Breast epithelium (tissue), 3 donors: ENCODE measurements around the gene TEAD2.

Experiments used
- CTCF ChIP-seq, 3 donors: fragments of 450-650 bp; IDR thresholded peaks; one replicate each; pipeline ENCODE4 v1.5.1; 2016 to 2017; ENCODE audit warnings: antibody characterized with exemption in 3 of 3, mild to moderate bottlenecking in 3 of 3, moderate library complexity in 3 of 3
- POLR2A ChIP-seq: fragments of 450-650 bp; IDR thresholded peaks from one replicate; pipeline ENCODE4 v1.6.1; 2016; ENCODE audit warnings: antibody characterized with exemption, mild to moderate bottlenecking, moderate library complexity
- POLR2AphosphoS5 ChIP-seq, 3 donors: sonication (generic); formaldehyde crosslinking; IDR thresholded peaks; one replicate each; pipeline ENCODE4 v1.6.1; 2017; ENCODE audit warnings: antibody characterized with exemption in 3 of 3

DNA sequence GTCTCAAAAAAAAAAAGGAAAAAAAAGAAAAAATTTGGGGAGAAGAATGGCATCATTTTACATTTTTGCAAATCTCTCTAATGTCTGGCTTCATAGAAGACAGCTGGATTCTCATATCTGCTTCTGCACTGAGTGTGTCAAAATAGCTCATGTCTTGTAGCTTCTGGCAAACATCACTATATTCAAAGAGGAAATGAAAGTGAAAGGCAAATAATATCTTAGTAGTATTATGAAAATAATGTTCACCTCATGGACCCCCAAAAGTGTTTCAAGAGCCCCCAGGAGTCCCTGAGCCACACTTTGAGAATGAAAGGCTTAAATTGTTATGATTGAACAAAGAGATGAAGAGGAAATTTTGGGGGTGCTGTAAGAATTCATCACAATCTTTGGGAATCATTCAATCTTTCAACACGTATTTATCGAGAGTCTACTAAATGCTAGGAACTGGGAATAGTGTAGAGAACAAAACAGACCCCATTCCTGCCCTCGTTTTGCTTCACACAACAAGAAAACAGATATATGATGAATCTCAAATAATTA, 36.0 kb downstream of the TEAD2 start:
- TF ChIP-seq CTCF (IDR thresholded peaks at IDR 0.05) (no peak), POLR2A (no peak), POLR2AphosphoS5 (IDR thresholded peaks at IDR 0.05) (no peak)
